Small intestine (tissue), 7 donors: ENCODE measurements around the gene TTPAL. TPM values are rescaled to one million over a fixed set of nuclear protein-coding genes. Genes with fewer than 3 reads are reported as not detected.

ENCODE experiments used
- DNase-seq, 2 donors: peaks; one replicate each; pipeline versions ENCODE4 v3.0.0 to v3.0.0-alpha.2; 2013
- FAIRE-seq: peaks from 2 replicates; lab custom pipeline; 2012; peaks lifted over from hg19 to GRCh38; lab: Jason Lieb, UNC
- H3K27ac ChIP-seq, 3 donors: one replicate each; pipeline ENCODE4 v1.5.1; 2013; ENCODE audit warnings: low read length in 2 of 3, mild to moderate bottlenecking in 2 of 3, control low read depth in 1 of 3, inconsistent platforms in 1 of 3, low read depth in 1 of 3, moderate library complexity in 1 of 3
- H3K27me3 ChIP-seq, 3 donors: one replicate each; pipeline ENCODE4 v1.6.1; 2013; ENCODE audit warnings: low read length in 3 of 3, inconsistent platforms in 1 of 3; ENCODE audit not compliant: control insufficient read depth in 3 of 3, insufficient read depth in 3 of 3
- H3K36me3 ChIP-seq, 3 donors: one replicate each; pipeline ENCODE4 v1.6.1; 2013; ENCODE audit warnings: low read length in 3 of 3, inconsistent platforms in 1 of 3, low read depth in 1 of 3, mild to moderate bottlenecking in 1 of 3, moderate library complexity in 1 of 3; ENCODE audit not compliant: control insufficient read depth in 3 of 3, insufficient read depth in 2 of 3
- H3K4me1 ChIP-seq, 3 donors: one replicate each; pipeline ENCODE4 v1.6.1; 2013; ENCODE audit warnings: low read length in 2 of 3, inconsistent platforms in 1 of 3, low read depth in 1 of 3, mild to moderate bottlenecking in 1 of 3, moderate library complexity in 1 of 3; ENCODE audit not compliant: control insufficient read depth in 3 of 3, insufficient read depth in 2 of 3
- H3K4me3 ChIP-seq, 3 donors: one replicate each; pipeline ENCODE4 v1.5.1; 2013; ENCODE audit warnings: low read length in 3 of 3, control low read depth in 1 of 3, inconsistent platforms in 1 of 3, low read depth in 1 of 3, mild to moderate bottlenecking in 1 of 3, moderate library complexity in 1 of 3
- H3K9me3 ChIP-seq, 2 donors: one replicate each; pipeline ENCODE4 v1.6.1; 2013; ENCODE audit warnings: low read depth in 1 of 2, low read length in 1 of 2; ENCODE audit not compliant: control insufficient read depth in 2 of 2, insufficient read depth in 1 of 2
- WGBS, 3 donors: extraction: QIAGEN DNeasy Blood & Tissue Kit; methylation state at CpG; one replicate each; pipeline ENCODE4 v1.1.7; 2013; 5-methylcytosine and 5-hydroxymethylcytosine counted together
- polyA plus RNA-seq, 4 donors: library from polyadenylated mRNA; stranded (reverse) in 3 of 4; unstranded in 1 of 4; fragments of 200-250 nt in 3 of 4; fragments of 120-200 nt in 1 of 4; gene quantifications; one replicate each; pipeline versions ENCODE4 v1.2.1 to v1.2.3, GENCODE V29; 2013
- donor health status: healthy with polysubstance abuse.
- donor health status: control.
- donor health status: control.
- donor health status: Bipolar disorder and iron deficiency.
- donor health status: healthy.

Gene TTPAL
- polyA plus RNA-seq, 4 donors: 1.8 to 10.2 (median 3.6) TPM

DNA sequence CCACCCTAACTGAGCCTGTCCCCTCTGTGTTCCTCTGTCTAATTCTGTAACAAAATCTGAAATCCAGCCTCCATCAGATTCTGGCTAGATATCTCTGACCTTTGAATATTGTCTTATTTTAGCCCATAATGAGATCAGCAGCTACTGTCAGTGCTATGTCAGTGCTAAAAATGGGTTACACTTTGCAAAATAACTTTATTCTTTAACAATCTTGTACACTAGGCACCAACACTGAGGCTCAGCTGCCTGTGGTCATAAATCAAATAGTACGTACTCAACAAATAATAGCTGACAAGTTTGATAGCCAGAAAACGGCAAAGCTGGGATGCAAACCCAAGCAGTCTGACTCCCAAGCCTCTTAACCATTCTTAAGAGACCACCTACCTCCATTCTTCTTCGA, 22.1 kb downstream of the TTPAL start:
- Histone ChIP-seq H3K4me3 (no peak overlapping the region), H3K27ac (no peak overlapping the region), H3K9me3 (no peaks in the 10 kb centered on the region), H3K36me3 (peaks cover 20 to 36% (median 32%) of the 10 kb centered on the region in 3 donors), H3K27me3 (no peaks in the 10 kb centered on the region), H3K4me1 (peaks cover 0 to 9% (median 0%) of the 10 kb centered on the region in 3 donors)
- WGBS, 3 donors: 75 to 76% (median 76%) methylated on average over 3 of the region's 3 CpGs
- DNase-seq: no peak
- no peak for FAIRE-seq

DNA sequence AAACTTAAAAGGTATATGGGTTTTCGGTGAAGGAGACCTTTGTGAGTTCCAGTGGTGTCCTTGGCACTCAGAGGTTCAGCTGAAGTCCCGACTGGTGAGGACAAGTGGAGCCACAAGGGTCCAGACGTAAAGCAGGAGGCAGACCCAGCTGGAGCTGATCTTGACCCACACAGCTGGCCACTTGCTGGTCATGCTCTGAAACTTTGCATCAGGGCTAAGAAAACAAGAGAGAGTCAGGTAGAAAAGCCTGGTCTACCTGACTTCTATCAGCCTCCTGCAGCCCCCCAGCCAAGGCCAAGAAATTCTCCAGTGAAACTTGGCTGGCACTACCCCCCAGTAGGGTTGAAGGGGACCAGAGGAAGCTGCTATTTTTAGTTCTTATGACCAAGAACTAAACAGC, 24.5 kb downstream of the TTPAL start:
- Histone ChIP-seq H3K36me3 (peaks cover 23 to 35% (median 34%) of the 10 kb centered on the region in 3 donors), H3K9me3 (no peaks in the 10 kb centered on the region), H3K27ac (peak overlapping the region in 1 of 3 donors; percentile 20), H3K27me3 (no peaks in the 10 kb centered on the region), H3K4me3 (no peak overlapping the region), H3K4me1 (peaks cover 0 to 10% (median 0%) of the 10 kb centered on the region in 3 donors)
- DNase-seq: no peak
- FAIRE-seq: no peak
- 94 to 97% (median 96%) methylated on average over 3 of the region's 3 CpGs for WGBS, 3 donors

DNA sequence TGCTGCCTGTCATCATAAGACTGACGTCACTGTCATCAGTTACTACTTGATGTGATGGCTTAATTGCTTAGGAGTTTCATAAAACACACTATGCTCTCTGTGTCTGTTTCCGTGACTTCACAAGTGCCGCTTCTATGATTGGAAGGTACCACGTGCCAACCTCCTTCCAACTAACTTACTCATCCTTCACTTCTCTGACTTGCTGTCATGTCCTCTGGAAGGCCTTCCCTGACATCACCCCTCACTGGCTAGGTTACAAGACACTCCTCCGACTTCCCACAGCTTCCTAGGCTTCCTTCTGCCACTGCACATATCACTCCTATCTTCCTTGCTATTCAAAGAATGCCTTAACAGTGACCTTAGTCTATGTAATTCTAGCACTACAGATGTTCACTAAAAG, 25.8 kb downstream of the TTPAL start:
- H3K27ac ChIP-seq: no peak overlapping the region
- H3K36me3 ChIP-seq: peaks cover 20 to 43% (median 27%) of the 10 kb centered on the region in 3 donors
- no peaks in the 10 kb centered on the region for H3K27me3 ChIP-seq
- H3K9me3 ChIP-seq: no peaks in the 10 kb centered on the region
- 93 to 98% (median 93%) methylated on average over 5 of the region's 5 CpGs for WGBS, 3 donors
- no peak overlapping the region for H3K4me3 ChIP-seq
- FAIRE-seq (no peak), DNase-seq (no peak)
- peaks cover 0 to 7% (median 0%) of the 10 kb centered on the region in 3 donors for H3K4me1 ChIP-seq

DNA sequence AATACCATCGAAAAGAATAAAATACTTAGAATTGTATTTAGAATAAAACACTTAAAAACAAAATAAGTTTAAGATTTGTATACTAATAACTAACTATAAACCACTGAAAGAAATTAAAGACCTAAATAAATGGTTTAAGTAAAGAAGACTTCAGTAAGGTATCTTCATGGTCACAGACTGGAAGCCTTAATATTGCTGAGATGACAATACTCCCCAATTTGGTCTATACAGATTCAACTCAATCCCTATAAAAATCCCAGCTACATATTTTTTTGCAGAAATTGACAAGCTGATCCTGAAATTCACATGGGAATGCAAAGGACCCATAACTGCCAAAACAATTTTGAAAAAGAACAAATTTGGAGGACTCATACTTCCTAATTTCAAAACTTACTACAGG, 27.3 kb downstream of the TTPAL start:
- Histone ChIP-seq H3K9me3 (no peaks in the 10 kb centered on the region), H3K36me3 (peaks cover 16 to 43% (median 28%) of the 10 kb centered on the region in 3 donors), H3K4me1 (peaks cover 0 to 7% (median 0%) of the 10 kb centered on the region in 3 donors), H3K27me3 (no peaks in the 10 kb centered on the region), H3K4me3 (no peak overlapping the region), H3K27ac (no peak overlapping the region)
- FAIRE-seq (no peak), DNase-seq (no peak)
- 98 to 100% (median 100%) methylated on average over 1 of the region's 1 CpG for whole genome bisulfite sequencing, 3 donors

DNA sequence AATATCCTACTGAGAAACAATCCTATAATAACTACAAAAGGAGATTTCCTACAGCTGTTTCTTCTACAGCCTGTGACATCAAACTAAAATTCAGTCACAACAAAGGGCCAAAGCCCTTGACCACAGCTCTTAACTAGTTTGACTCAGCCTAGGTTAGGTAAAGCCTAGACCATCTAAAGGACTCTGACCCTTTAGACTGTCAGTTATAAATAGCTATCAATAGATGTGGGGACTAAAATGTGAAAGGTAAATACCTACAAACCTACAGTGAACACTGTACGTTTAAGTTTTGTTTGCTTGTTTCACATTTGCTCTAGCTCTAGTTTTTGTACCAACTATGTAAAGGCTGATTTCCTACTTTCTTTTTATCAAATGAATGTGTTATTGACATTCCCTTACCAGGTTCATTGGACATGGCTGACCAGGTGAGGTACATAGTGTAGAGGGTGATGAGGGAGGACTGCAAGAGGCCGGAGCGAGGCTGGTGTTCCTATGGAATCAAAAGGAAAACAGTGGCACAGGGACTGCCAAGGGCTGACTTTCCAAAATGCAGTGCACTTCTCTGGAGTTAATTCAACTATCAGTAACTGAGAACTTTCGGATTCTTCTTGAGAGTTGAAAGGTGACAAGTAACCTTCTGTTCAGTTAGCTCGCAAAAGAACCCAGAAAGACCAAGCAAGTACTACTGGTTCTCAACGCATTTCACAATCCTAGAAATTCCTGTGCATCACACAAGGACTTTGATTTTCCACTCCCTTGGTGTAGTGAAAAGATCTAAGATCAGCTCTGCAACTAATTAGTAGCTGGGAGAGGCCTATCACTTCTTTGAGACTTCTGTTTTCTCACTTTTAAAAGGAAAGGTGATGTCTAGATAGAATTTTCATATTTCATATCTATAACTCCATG, 29.0 kb downstream of the TTPAL start:
- Histone ChIP-seq H3K4me3 (no peak overlapping the region), H3K9me3 (no peaks in the 10 kb centered on the region), H3K36me3 (peaks cover 19 to 47% (median 29%) of the 10 kb centered on the region in 3 donors), H3K27me3 (no peaks in the 10 kb centered on the region), H3K27ac (peak overlapping the region in 1 of 3 donors; percentile 87), H3K4me1 (peaks cover 0 to 7% (median 0%) of the 10 kb centered on the region in 3 donors)
- FAIRE-seq: no peak
- WGBS, 3 donors: 88 to 95% (median 90%) methylated on average over 6 of the region's 6 CpGs
- peak in 1 of 2 donors; percentile 63 for DNase-seq

DNA sequence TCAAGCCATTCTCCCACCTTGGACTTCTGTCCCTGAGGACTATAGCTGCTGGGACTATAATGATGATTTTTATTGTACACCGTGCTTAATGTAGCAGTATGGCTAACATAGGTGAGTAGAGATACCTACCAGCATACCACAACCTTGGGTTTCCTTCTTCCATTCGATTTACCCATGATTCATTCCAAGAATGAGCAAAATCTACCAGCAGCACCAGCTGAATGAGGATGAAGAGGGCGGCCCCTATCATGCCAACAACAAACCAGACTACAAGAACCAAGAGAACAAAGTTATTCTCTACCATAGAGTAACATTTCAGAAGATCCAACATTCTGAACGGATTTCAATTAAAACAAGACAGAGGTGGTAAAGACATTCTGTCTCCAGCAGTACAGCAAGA, 34.1 kb downstream of the TTPAL start:
- H3K4me3 ChIP-seq: no peak overlapping the region
- peaks cover 0 to under 1% (median 0%) of the 10 kb centered on the region in 3 donors for H3K4me1 ChIP-seq
- DNase-seq (no peak), FAIRE-seq (no peak)
- no peaks in the 10 kb centered on the region for H3K27me3 ChIP-seq
- peaks cover 19 to 32% (median 19%) of the 10 kb centered on the region in 3 donors for H3K36me3 ChIP-seq
- 86 to 95% (median 92%) methylated on average over 4 of the region's 4 CpGs for WGBS, 3 donors
- H3K9me3 ChIP-seq: no peaks in the 10 kb centered on the region
- no peak overlapping the region for H3K27ac ChIP-seq

DNA sequence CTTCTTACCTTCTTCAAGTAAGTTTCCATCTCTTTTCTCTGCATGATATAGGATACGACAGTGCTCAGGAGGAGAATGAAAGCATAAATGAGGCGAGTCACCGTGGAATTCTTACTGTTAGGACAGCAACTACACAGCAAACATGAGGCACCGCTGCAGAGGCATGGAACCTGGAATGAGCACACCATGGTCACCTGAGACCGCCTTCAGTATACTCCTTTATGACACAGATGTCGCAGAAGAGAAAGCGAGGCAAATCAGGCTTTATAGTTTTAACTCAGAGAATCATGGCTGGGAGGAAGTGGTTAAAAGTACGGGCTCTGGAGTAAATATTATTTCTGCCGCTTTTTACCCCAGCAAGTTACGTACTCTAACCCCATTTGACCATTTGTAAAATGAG, 38.2 kb downstream of the TTPAL start:
- Histone ChIP-seq H3K9me3 (no peaks in the 10 kb centered on the region), H3K4me3 (no peak overlapping the region), H3K36me3 (peaks cover 14 to 15% (median 15%) of the 10 kb centered on the region in 3 donors), H3K4me1 (peaks cover 0 to under 1% (median 0%) of the 10 kb centered on the region in 3 donors), H3K27me3 (no peaks in the 10 kb centered on the region), H3K27ac (no peak overlapping the region)
- FAIRE-seq (no peak), DNase-seq (no peak)
- 81 to 92% (median 84%) methylated on average over 10 of the region's 10 CpGs for WGBS, 3 donors

DNA sequence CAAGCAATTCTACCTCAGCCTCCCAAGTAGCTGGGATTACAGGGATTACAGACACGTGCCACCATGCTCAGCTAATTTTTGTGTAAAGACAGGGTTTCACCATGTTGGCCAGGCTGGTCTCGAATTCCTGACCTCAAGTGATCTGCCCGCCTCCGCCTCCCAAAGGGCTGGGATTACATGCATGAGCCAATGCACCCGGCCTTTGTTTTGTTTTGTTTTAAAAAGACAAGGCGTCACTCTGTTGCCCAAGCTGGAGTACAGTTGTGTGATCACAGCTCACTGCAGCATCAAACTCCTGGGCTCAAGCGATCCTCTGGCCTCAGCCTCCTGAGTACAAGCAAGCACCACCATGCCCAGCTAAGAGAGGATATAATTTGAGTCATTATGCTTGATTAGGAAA, 40.8 kb downstream of the TTPAL start:
- Histone ChIP-seq H3K27me3 (no peaks in the 10 kb centered on the region), H3K27ac (no peak overlapping the region), H3K4me1 (peaks cover 0 to 18% (median 11%) of the 10 kb centered on the region in 3 donors), H3K4me3 (no peak overlapping the region), H3K36me3 (peaks cover 2 to 13% (median 5%) of the 10 kb centered on the region in 3 donors), H3K9me3 (no peaks in the 10 kb centered on the region)
- no peak for FAIRE-seq
- 69 to 78% (median 76%) methylated on average over 7 of the region's 7 CpGs for WGBS, 3 donors
- DNase-seq: no peak
